HEK293 (cell line): ENCODE results near the gene APOLD1.

Experiments
- BCL11A ChIP-seq: fragments of 450-650 bp; formaldehyde crosslinking; IDR thresholded peaks from 2 replicates; pipeline ENCODE4 v1.5.1; 2016; ENCODE audit warnings: low read depth, missing biosample characterization, missing genetic modification characterization
- PBX3 ChIP-seq: sonication (generic); formaldehyde crosslinking; IDR thresholded peaks from 2 replicates; pipeline ENCODE4 v1.8.1; 2022; ENCODE audit warnings: mild to moderate bottlenecking, moderate library complexity, missing genetic modification reagents
- PRDM1 ChIP-seq: fragments of 450-650 bp; formaldehyde crosslinking; IDR thresholded peaks from 2 replicates; pipeline ENCODE4; 2016; ENCODE audit warnings: missing biosample characterization, missing genetic modification characterization
- ZBTB11 ChIP-seq: fragments of 450-650 bp; formaldehyde crosslinking; conservative IDR thresholded peaks from 2 replicates; pipeline ENCODE4 v1.5.1; 2016; ENCODE audit warnings: low read depth, missing biosample characterization, missing genetic modification characterization
- ZBTB7A ChIP-seq: fragments of 450-650 bp; formaldehyde crosslinking; IDR thresholded peaks from 2 replicates; pipeline ENCODE4 v1.5.1; 2016; ENCODE audit warnings: low read depth, missing biosample characterization, missing genetic modification characterization
- ZFP3 ChIP-seq: fragments of 450-650 bp; formaldehyde crosslinking; IDR thresholded peaks from 2 replicates; pipeline ENCODE4 v1.5.1; 2016; ENCODE audit warnings: low read depth, missing biosample characterization, missing genetic modification characterization
- ZNF114 ChIP-seq: fragments of 450-650 bp; formaldehyde crosslinking; IDR thresholded peaks from 2 replicates; pipeline ENCODE4 v1.5.0; 2017; ENCODE audit warnings: missing biosample characterization, missing genetic modification characterization
- ZNF138 ChIP-seq: fragments of 450-650 bp; formaldehyde crosslinking; IDR thresholded peaks from 2 replicates; pipeline ENCODE4 v1.5.1; 2016; ENCODE audit warnings: missing biosample characterization, missing genetic modification characterization, borderline replicate concordance
- ZNF140 ChIP-seq: fragments of 450-650 bp; formaldehyde crosslinking; IDR thresholded peaks from 2 replicates; pipeline ENCODE4 v1.5.1; 2016; ENCODE audit warnings: missing biosample characterization, missing genetic modification characterization
- ZNF174 ChIP-seq: fragments of 450-650 bp; formaldehyde crosslinking; IDR thresholded peaks from 2 replicates; pipeline ENCODE4 v1.5.0; 2017; ENCODE audit warnings: missing biosample characterization, mild to moderate bottlenecking, missing genetic modification characterization
- ZNF175 ChIP-seq: fragments of 450-650 bp; formaldehyde crosslinking; IDR thresholded peaks from 2 replicates; pipeline ENCODE4 v1.5.1; 2016; ENCODE audit warnings: missing biosample characterization, missing genetic modification characterization
- ZNF214 ChIP-seq: fragments of 450-650 bp; formaldehyde crosslinking; IDR thresholded peaks from 2 replicates; pipeline ENCODE4 v1.5.1; 2017; ENCODE audit warnings: missing biosample characterization, mild to moderate bottlenecking, missing genetic modification characterization, borderline replicate concordance
- ZNF223 ChIP-seq: fragments of 450-650 bp; formaldehyde crosslinking; IDR thresholded peaks from 2 replicates; pipeline ENCODE4 v1.5.1; 2016; ENCODE audit warnings: missing biosample characterization, missing genetic modification characterization
- ZNF239 ChIP-seq: fragments of 450-650 bp; formaldehyde crosslinking; IDR thresholded peaks from 2 replicates; pipeline ENCODE4 v1.5.1; 2016; ENCODE audit warnings: missing biosample characterization, missing genetic modification characterization
- ZNF350 ChIP-seq: fragments of 450-650 bp; formaldehyde crosslinking; IDR thresholded peaks from 2 replicates; pipeline ENCODE4 v1.5.0; 2017; ENCODE audit warnings: missing biosample characterization, mild to moderate bottlenecking, missing genetic modification characterization
- ZNF366 ChIP-seq: fragments of 450-650 bp; formaldehyde crosslinking; conservative IDR thresholded peaks from 2 replicates; pipeline ENCODE4 v1.5.1; 2016; ENCODE audit warnings: missing biosample characterization, missing genetic modification characterization
- ZNF391 ChIP-seq: fragments of 450-650 bp; formaldehyde crosslinking; IDR thresholded peaks from 2 replicates; pipeline ENCODE4 v1.5.1; 2016; ENCODE audit warnings: low read depth, missing biosample characterization, missing genetic modification characterization, borderline replicate concordance
- ZNF423 ChIP-seq: fragments of 450-650 bp; formaldehyde crosslinking; IDR thresholded peaks from 2 replicates; pipeline ENCODE4 v1.5.1; 2016; ENCODE audit warnings: missing biosample characterization, missing genetic modification characterization
- ZNF510 ChIP-seq: fragments of 450-650 bp; formaldehyde crosslinking; IDR thresholded peaks from 2 replicates; pipeline ENCODE4 v1.5.1; 2018; ENCODE audit warnings: mild to moderate bottlenecking, missing genetic modification characterization, missing biosample characterization; ENCODE audit not compliant: insufficient replicate concordance
- ZNF621 ChIP-seq: fragments of 450-650 bp; formaldehyde crosslinking; IDR thresholded peaks from 2 replicates; pipeline ENCODE4 v1.5.1; 2017; ENCODE audit warnings: missing biosample characterization, missing genetic modification characterization
- ZNF629 ChIP-seq: fragments of 450-650 bp; formaldehyde crosslinking; IDR thresholded peaks from 2 replicates; pipeline ENCODE4 v1.5.1; 2017; ENCODE audit warnings: missing biosample characterization, missing genetic modification characterization
- ZNF654 ChIP-seq: fragments of 450-650 bp; formaldehyde crosslinking; IDR thresholded peaks from 2 replicates; pipeline ENCODE4 v1.5.1; 2016; ENCODE audit warnings: low read depth, missing biosample characterization, missing genetic modification characterization
- ZNF670 ChIP-seq: fragments of 450-650 bp; formaldehyde crosslinking; IDR thresholded peaks from 2 replicates; pipeline ENCODE4 v1.5.1; 2016; ENCODE audit warnings: missing biosample characterization, missing genetic modification characterization, low read depth
- ZNF777 ChIP-seq: fragments of 450-650 bp; formaldehyde crosslinking; IDR thresholded peaks from 2 replicates; pipeline ENCODE4 v1.5.1; 2017; ENCODE audit warnings: missing biosample characterization, missing genetic modification characterization, borderline replicate concordance
- ZNF792 ChIP-seq: fragments of 450-650 bp; formaldehyde crosslinking; IDR thresholded peaks from 2 replicates; pipeline ENCODE4 v1.5.1; 2016; ENCODE audit warnings: missing biosample characterization, missing genetic modification characterization
- TF ChIP-seq, protein P1 (sequence below): fragments of 450-650 bp; formaldehyde crosslinking; IDR thresholded peaks from 2 replicates; pipeline ENCODE4 v1.5.1; 2017; ENCODE audit warnings: missing biosample characterization, missing genetic modification characterization
- TF ChIP-seq, protein P2 (sequence below): IDR thresholded peaks from 2 replicates; pipeline ENCODE4 v1.6.1; 2011; ENCODE audit warnings: mild to moderate bottlenecking, low read depth, low read length, borderline replicate concordance
- TF ChIP-seq, protein P3 (sequence below): fragments of 450-650 bp; IDR thresholded peaks from 2 replicates; pipeline ENCODE4 v1.5.1; 2018; ENCODE audit warnings: missing biosample characterization, missing genetic modification characterization
- TF ChIP-seq, protein P4 (sequence below): fragments of 450-650 bp; formaldehyde crosslinking; IDR thresholded peaks from 2 replicates; pipeline ENCODE4 v1.5.0; 2017; ENCODE audit warnings: missing biosample characterization, missing genetic modification characterization, borderline replicate concordance

The APOLD1 gene

GRCh38 chr12:12779529-12779928 is 5.9 kb upstream of the APOLD1 start (continued):
- TF ChIP-seq ZNF510 (no peak), ZNF670 (tag by site-specific recombination) (no peak), BCL11A (tag by site-specific recombination) (peak; percentile 90; the same call in 1 of the 2 replicates), ZNF350 (tag by site-specific recombination) (no peak), ZNF174 (no peak), ZNF239 (no peak), ZBTB11 (tag by site-specific recombination) (no peak), ZNF175 (no peak), ZNF629 (tag by site-specific recombination) (peak; percentile 82), ZNF777 (no peak), ZNF223 (no peak), ZNF621 (tag by site-specific recombination) (no peak), ZNF654 (tag by site-specific recombination) (no peak), ZFP3 (tag by site-specific recombination) (no peak), ZNF214 (tag by site-specific recombination) (no peak), ZNF114 (no peak), ZNF138 (tag by site-specific recombination) (no peak), ZNF366 (tag by site-specific recombination) (peak; percentile 90), PBX3 (CRISPR knock-in tag) (no peak), ZNF423 (tag by site-specific recombination) (no peak), PRDM1 (tag by site-specific recombination) (0 out of 2 replicates have a peak, but pooled peaks have one; percentile 15), ZNF792 (no peak), ZNF391 (no peak), ZNF140 (tag by site-specific recombination) (no peak), ZBTB7A (tag by site-specific recombination) (0 out of 2 replicates have a peak, but pooled peaks have one; percentile 19)
- TF ChIP-seq, protein P1, sequence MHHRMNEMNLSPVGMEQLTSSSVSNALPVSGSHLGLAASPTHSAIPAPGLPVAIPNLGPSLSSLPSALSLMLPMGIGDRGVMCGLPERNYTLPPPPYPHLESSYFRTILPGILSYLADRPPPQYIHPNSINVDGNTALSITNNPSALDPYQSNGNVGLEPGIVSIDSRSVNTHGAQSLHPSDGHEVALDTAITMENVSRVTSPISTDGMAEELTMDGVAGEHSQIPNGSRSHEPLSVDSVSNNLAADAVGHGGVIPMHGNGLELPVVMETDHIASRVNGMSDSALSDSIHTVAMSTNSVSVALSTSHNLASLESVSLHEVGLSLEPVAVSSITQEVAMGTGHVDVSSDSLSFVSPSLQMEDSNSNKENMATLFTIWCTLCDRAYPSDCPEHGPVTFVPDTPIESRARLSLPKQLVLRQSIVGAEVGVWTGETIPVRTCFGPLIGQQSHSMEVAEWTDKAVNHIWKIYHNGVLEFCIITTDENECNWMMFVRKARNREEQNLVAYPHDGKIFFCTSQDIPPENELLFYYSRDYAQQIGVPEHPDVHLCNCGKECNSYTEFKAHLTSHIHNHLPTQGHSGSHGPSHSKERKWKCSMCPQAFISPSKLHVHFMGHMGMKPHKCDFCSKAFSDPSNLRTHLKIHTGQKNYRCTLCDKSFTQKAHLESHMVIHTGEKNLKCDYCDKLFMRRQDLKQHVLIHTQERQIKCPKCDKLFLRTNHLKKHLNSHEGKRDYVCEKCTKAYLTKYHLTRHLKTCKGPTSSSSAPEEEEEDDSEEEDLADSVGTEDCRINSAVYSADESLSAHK (tag by site-specific recombination): peak; percentile 69
- TF ChIP-seq, protein P2, sequence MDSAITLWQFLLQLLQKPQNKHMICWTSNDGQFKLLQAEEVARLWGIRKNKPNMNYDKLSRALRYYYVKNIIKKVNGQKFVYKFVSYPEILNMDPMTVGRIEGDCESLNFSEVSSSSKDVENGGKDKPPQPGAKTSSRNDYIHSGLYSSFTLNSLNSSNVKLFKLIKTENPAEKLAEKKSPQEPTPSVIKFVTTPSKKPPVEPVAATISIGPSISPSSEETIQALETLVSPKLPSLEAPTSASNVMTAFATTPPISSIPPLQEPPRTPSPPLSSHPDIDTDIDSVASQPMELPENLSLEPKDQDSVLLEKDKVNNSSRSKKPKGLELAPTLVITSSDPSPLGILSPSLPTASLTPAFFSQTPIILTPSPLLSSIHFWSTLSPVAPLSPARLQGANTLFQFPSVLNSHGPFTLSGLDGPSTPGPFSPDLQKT: no peak
- TF ChIP-seq, protein P3, sequence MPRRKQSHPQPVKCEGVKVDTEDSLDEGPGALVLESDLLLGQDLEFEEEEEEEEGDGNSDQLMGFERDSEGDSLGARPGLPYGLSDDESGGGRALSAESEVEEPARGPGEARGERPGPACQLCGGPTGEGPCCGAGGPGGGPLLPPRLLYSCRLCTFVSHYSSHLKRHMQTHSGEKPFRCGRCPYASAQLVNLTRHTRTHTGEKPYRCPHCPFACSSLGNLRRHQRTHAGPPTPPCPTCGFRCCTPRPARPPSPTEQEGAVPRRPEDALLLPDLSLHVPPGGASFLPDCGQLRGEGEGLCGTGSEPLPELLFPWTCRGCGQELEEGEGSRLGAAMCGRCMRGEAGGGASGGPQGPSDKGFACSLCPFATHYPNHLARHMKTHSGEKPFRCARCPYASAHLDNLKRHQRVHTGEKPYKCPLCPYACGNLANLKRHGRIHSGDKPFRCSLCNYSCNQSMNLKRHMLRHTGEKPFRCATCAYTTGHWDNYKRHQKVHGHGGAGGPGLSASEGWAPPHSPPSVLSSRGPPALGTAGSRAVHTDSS (tag by site-specific recombination): no peak
- TF ChIP-seq, protein P4, sequence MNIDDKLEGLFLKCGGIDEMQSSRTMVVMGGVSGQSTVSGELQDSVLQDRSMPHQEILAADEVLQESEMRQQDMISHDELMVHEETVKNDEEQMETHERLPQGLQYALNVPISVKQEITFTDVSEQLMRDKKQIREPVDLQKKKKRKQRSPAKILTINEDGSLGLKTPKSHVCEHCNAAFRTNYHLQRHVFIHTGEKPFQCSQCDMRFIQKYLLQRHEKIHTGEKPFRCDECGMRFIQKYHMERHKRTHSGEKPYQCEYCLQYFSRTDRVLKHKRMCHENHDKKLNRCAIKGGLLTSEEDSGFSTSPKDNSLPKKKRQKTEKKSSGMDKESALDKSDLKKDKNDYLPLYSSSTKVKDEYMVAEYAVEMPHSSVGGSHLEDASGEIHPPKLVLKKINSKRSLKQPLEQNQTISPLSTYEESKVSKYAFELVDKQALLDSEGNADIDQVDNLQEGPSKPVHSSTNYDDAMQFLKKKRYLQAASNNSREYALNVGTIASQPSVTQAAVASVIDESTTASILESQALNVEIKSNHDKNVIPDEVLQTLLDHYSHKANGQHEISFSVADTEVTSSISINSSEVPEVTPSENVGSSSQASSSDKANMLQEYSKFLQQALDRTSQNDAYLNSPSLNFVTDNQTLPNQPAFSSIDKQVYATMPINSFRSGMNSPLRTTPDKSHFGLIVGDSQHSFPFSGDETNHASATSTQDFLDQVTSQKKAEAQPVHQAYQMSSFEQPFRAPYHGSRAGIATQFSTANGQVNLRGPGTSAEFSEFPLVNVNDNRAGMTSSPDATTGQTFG (tag by site-specific recombination): no peak
